ENCODE results near the gene CARS2.

The CARS2 gene

DNA sequence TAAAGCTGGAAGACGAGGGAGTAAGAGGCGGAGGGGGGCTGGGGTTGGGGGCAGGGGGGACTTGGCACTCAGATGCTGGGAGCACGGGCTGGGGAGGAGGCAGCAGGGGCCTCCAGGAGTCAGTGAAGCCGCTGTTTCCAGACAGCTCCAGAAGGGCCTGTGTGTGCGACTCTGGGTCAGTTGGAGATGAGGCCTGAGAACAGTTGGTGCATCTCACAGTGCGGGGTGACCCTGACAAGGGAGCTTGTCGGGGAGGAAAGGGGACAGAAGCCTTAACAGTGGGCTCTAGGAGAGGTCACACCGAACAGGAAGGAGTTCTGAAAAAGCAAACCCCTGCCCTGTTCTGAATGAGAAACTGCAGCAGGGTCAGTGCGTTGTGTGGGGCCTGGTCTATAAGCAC is 79.4 kb downstream of the CARS2 start:
- Mint-ChIP-seq H3K9me3 (no peaks in the 10 kb centered on the region), H3K36me3 (ENCODE audit: low read depth) (peaks cover 13% of the 10 kb centered on the region), H3K4me3 (no peak overlapping the region), H3K27me3 (ENCODE audit: low read depth) (no peaks in the 10 kb centered on the region), H3K27ac (peak overlapping the region; percentile 28), H3K4me1 (ENCODE audit: low read depth) (peaks cover 16% of the 10 kb centered on the region)
- no peak for DNase-seq (ENCODE audit: low spot score)

DNA sequence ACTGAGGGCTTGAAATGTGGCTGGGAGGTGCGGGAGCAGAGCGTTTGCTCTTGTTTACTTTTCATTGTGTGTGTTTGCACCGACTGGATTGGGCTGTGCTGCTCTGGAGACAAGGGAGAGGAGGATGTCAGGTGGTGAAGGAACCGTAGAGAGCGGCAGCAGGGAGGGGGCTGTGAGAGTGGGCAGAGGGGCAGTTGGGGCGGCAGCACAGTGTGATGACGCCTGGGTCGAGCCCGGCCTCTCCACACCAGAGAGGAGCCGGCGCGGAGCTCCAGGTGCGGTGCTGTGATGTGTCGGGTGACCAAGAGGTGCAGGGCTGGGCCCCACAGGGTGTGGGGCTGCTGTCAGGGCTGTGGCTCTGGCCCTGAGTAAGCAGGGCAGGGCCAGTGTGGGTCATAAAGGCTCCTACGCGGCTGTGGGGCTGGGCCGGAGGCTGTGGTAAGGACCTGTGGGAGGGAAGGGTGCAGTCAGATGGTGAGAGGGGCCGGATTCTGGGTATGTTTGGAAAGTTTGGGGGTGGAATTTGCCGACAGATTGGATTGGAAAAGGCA is 80.1 kb downstream of the CARS2 start:
- no peaks in the 10 kb centered on the region for H3K9me3 Mint-ChIP-seq
- H3K4me3 Mint-ChIP-seq = no peak overlapping the region
- H3K4me1 Mint-ChIP-seq (ENCODE audit: low read depth) = peaks cover 16% of the 10 kb centered on the region
- H3K27ac Mint-ChIP-seq = peak overlapping the region; percentile 28
- H3K27me3 Mint-ChIP-seq (ENCODE audit: low read depth) = no peaks in the 10 kb centered on the region
- no peak for DNase-seq (ENCODE audit: low spot score)
- H3K36me3 Mint-ChIP-seq (ENCODE audit: low read depth) = peaks cover 13% of the 10 kb centered on the region

DNA sequence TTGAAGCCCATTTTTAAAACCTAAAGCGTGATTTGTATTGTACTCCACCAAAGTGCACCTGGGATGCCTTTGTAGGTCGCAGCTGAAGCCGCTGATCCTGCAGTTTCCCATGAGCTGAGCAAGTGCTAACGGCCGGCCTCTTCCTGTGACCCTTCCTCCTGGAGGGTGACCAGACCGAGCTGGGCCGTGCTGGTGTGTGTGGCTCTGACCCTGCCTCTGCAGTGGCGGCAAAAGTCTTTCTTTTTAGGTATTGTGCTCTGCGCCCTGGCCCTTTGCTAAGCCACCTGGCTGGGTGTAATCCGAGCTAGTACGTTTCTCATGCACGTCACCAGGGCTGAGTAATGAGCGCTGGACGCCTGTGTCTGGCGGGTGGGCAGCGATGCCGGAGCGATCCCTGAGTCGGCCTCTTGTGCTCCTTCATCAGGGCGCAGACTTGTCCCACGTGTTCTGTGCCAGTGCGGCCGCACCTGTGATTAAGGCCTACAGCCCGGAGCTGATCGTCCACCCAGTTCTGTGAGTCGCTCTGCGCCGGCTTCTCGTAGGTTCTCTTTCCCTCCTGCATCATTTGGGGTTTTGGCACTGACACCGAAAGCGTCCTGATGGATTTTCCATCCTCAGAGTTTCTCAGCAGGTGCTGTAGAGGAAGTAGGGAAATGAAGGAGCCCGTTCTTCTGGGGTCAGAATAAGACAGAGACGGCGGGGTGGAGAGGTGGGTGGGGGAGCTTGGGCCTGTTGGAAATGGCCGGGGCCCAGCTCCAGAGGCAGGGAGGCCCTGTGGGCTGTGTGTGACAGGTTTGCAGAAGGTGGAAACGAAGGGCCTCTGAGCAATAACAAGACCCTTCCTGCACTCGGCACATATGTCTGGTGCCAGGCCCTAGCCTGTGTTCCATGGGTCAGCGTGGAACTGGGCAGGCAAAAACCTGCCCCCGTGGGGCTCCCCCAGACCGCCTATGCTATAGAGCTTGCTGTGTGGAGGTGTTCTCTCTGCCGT is 80.9 kb downstream of the CARS2 start:
- no peaks in the 10 kb centered on the region for H3K9me3 Mint-ChIP-seq
- peaks cover 13% of the 10 kb centered on the region for H3K36me3 Mint-ChIP-seq (ENCODE audit: low read depth)
- no peak for DNase-seq (ENCODE audit: low spot score)
- peaks cover 15% of the 10 kb centered on the region for H3K4me1 Mint-ChIP-seq (ENCODE audit: low read depth)
- H3K27me3 Mint-ChIP-seq (ENCODE audit: low read depth) = no peaks in the 10 kb centered on the region
- no peak overlapping the region for H3K27ac Mint-ChIP-seq
- H3K4me3 Mint-ChIP-seq = no peak overlapping the region

DNA sequence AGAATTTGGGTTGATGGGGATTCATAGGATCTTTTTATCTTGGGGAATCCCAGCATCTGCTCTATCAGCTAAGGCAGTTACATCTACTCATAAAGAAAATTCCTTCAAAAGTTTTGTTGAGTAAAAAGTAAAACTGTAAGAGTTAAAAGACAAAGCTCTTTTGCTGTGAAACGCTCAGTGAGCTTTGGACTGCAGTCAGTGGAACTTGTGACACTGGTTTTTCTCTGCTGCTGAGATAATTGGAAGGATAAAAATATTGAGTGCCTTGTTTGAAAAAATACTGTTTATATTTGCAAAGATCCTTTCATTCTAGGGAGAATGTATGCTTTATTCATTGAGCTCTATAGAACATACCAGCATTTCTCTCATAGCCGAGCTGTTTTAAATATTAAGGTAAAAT is 85.3 kb downstream of the CARS2 start:
- DNase-seq (ENCODE audit: low spot score) = no peak
- H3K9me3 Mint-ChIP-seq = no peaks in the 10 kb centered on the region
- H3K27ac Mint-ChIP-seq = no peak overlapping the region
- peaks cover 20% of the 10 kb centered on the region for H3K4me1 Mint-ChIP-seq (ENCODE audit: low read depth)
- peaks cover 6% of the 10 kb centered on the region for H3K36me3 Mint-ChIP-seq (ENCODE audit: low read depth)
- no peak overlapping the region for H3K4me3 Mint-ChIP-seq
- H3K27me3 Mint-ChIP-seq (ENCODE audit: low read depth) = no peaks in the 10 kb centered on the region

DNA sequence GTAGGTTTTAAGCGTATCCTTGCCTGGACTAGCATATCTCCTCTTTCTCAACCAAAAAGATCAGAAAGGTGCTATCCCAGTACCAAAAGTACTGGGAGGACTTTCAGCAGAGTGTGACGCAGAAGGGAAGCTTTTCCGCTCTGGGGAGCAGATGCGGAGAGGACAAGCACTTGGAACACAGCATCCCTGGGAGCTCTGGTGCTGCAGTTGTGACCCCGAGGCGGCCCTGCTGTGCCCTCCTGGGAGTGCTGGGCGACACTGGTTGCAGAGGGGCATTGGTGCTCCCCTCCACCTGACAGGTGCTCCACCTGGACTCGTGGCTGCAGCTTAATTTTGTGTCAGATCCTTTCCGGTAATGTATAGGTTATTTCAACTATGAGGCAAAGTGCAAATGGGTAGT is 87.1 kb downstream of the CARS2 start:
- H3K4me1 Mint-ChIP-seq (ENCODE audit: low read depth) = peaks cover 21% of the 10 kb centered on the region
- no peak overlapping the region for H3K27ac Mint-ChIP-seq
- H3K27me3 Mint-ChIP-seq (ENCODE audit: low read depth) = no peaks in the 10 kb centered on the region
- H3K36me3 Mint-ChIP-seq (ENCODE audit: low read depth) = peaks cover 9% of the 10 kb centered on the region
- no peak for DNase-seq (ENCODE audit: low spot score)
- no peaks in the 10 kb centered on the region for H3K9me3 Mint-ChIP-seq
- no peak overlapping the region for H3K4me3 Mint-ChIP-seq

DNA sequence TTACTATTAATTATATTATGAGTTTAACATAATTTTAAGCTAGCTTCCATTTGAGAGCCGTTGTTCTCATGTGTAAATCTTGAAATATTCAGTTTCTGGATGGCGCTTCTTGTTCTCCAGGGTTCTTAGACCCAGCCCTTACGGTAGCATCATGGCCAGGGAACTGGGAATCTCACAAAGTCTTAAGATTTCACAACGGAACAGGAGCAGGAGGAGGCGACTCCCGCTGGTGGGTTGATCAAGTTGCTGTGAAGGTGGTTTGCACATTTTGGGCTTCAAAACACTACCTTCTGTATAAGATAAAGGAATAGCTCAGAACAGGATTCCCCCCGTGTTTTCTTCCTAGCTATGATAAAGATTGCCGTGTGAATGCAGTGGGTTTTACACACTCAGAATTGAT is 87.7 kb downstream of the CARS2 start:
- H3K27me3 Mint-ChIP-seq (ENCODE audit: low read depth) = no peaks in the 10 kb centered on the region
- no peak overlapping the region for H3K27ac Mint-ChIP-seq
- peaks cover 21% of the 10 kb centered on the region for H3K4me1 Mint-ChIP-seq (ENCODE audit: low read depth)
- no peak for DNase-seq (ENCODE audit: low spot score)
- H3K4me3 Mint-ChIP-seq = no peak overlapping the region
- H3K9me3 Mint-ChIP-seq = peaks cover 3% of the 10 kb centered on the region
- peaks cover 9% of the 10 kb centered on the region for H3K36me3 Mint-ChIP-seq (ENCODE audit: low read depth)

DNA sequence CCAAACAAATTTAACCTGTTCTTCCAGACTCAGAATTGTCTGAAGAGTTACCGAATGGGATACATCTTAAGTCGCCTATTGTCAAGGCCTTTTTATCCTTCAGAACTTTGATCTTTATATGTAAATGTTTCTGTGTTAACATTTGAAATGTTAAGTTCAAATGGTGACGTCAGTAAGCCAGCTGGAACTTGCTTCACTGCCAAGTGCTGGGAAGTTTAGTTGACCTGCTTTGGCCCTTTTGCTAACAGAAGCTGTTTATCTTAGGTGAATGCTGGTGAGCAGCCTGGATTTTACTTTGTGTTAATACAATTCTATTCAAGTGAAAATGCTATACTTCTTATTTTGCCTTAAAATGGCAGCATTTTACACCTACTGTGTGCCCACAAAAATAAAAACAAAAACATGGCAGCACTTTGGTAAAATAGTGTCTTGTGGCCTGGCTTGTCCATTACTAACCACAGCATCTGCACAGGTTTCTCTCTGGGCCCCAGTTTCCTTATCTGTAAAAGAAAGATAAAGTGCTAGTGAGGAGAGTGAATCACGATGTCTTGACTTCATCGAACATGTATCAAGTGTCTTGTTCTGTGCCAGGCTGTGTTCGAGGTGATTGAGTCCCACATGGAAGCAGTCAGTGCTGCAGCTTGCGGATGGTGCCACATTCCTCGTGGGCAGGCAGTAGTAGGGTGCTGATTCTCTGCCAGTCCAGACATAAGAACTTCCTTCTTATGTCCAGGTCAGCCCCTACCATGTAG is 88.4 kb downstream of the CARS2 start:
- H3K4me3 Mint-ChIP-seq = peak overlapping the region; percentile 96
- H3K27ac Mint-ChIP-seq = no peak overlapping the region
- DNase-seq (ENCODE audit: low spot score) = no peak
- no peaks in the 10 kb centered on the region for H3K27me3 Mint-ChIP-seq (ENCODE audit: low read depth)
- peaks cover 21% of the 10 kb centered on the region for H3K4me1 Mint-ChIP-seq (ENCODE audit: low read depth)
- peaks cover 3% of the 10 kb centered on the region for H3K9me3 Mint-ChIP-seq
- H3K36me3 Mint-ChIP-seq (ENCODE audit: low read depth) = peaks cover 9% of the 10 kb centered on the region

DNA sequence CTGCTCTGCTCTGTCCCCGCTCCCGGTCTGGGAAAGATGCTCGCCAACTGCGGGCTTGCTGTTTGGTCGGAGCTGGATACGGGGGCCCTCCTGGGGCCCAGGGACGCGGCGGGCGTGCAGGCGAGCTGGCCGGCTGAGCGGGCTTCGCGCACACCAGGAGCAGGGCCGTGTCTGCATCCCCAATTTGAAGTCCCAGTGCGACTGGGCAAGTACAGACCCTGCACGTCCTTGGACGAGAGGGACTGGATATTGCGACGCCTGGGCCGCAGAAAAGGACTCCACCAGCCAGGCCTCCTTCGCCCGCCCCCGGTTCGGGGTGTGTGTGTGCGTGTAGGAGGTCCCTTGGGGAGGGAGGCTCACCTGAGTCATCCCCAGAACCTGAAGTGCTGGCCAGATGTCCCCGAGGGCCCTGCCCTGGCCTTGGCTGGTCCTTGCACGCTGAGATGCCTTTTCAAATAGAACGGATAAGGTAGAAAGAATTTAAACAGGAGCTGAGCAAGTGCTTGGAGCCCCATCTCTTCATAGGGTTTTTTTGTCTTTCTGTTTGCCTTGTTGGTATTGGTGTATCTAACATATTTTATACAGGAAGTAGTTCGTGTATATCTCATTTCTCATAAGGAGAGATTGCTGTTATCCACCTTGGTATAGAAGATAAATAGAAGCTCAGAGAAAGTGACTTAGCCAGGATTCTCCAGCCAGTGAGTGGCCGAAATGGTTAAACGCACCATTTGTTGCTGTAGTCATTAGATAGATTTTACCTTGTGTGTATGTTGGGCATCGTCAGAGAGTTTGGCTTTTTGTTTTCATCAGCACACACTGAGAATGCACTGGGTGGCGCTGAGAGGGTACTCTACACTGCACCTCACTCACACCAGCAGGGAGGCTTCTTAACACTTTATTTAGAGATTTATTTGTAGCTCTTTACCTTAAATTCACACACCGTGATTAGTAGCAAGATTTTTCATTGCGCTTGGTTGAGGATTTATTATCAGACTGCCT is 89.5 kb downstream of the CARS2 start:
- Mint-ChIP-seq H3K27ac (peak overlapping the region; percentile 87), H3K4me1 (ENCODE audit: low read depth) (peaks cover 23% of the 10 kb centered on the region), H3K4me3 (peak overlapping the region; percentile 96), H3K27me3 (ENCODE audit: low read depth) (peaks cover 2% of the 10 kb centered on the region), H3K36me3 (ENCODE audit: low read depth) (peaks cover 9% of the 10 kb centered on the region), H3K9me3 (peaks cover 3% of the 10 kb centered on the region)
- peak; percentile 55 for DNase-seq (ENCODE audit: low spot score)

DNA sequence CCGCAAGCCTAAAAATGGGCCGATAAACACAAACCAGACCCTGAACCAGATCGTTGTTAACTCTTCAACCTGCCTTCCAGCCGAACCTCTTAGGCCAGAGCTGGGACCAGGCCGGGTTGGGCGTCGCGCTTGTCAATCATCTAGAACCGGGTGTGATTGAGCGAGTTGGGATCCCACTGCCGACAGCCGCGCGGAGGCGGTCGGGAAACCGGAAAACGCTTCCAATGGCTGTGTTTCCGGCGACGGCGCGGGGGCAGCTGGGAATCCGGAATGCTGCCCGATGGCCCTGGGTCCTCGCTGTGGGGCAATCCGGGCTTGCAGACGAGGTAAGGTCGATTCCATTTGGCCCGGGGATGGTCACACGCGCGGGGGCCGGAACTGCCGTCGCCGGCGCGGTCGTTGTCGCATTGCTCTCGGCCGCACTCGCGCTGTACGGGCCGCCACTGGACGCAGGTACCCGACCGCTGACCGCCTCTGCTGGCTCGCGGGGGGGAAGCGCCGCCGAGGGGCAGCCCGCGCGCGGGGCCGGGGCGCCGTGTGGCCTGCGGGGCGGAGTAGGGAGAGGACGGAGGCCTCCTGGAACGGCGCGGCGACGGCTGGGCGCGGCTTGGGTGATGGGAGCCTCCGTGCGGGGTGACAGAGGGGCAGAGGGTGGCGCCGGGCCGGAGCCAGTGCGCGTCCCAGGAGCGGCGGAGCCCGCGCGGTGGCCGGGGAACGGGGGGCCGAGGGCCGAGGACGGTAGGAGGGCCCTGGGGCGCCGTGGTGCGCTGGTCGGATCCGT is 90.4 kb downstream of the CARS2 start, which contains the start of gene NAXD:
Gene NAXD (plus strand): TSS at position 224 of the 781 bp plus-strand sequence. CDS start 57 bp downstream, at position 281.
- peaks cover 9% of the 10 kb centered on the region for H3K36me3 Mint-ChIP-seq (ENCODE audit: low read depth)
- peaks cover 3% of the 10 kb centered on the region for H3K27me3 Mint-ChIP-seq (ENCODE audit: low read depth)
- H3K4me1 Mint-ChIP-seq (ENCODE audit: low read depth) = peaks cover 25% of the 10 kb centered on the region
- H3K9me3 Mint-ChIP-seq = peaks cover 3% of the 10 kb centered on the region
- DNase-seq (ENCODE audit: low spot score) = peak; percentile 81
- peak within 1 kb of the TSS; percentile 96 for H3K4me3 Mint-ChIP-seq
- H3K27ac Mint-ChIP-seq = peak within 1 kb of the TSS; percentile 95

DNA sequence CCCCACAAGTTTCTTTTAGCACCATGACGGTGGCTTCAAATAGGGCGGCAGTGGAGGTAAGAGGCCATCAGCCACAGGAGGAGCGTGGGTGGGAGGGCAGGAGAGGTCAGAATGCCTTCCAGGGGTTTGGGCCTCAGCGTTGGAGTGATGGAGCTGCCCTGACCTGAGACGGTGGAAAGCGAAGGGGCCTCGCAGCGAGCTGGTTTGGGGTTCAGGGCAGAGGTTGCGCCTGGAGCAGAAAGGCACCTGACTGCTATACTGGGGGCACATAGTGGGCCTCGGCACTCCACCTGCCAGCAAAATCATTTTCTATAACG is 91.0 kb downstream of the CARS2 start:
- H3K27ac Mint-ChIP-seq = peak overlapping the region; percentile 95
- peaks cover 9% of the 10 kb centered on the region for H3K36me3 Mint-ChIP-seq (ENCODE audit: low read depth)
- peaks cover 23% of the 10 kb centered on the region for H3K4me1 Mint-ChIP-seq (ENCODE audit: low read depth)
- peaks cover 3% of the 10 kb centered on the region for H3K9me3 Mint-ChIP-seq
- peak overlapping the region; percentile 96 for H3K4me3 Mint-ChIP-seq
- no peak for DNase-seq (ENCODE audit: low spot score)
- H3K27me3 Mint-ChIP-seq (ENCODE audit: low read depth) = peaks cover 3% of the 10 kb centered on the region

DNA sequence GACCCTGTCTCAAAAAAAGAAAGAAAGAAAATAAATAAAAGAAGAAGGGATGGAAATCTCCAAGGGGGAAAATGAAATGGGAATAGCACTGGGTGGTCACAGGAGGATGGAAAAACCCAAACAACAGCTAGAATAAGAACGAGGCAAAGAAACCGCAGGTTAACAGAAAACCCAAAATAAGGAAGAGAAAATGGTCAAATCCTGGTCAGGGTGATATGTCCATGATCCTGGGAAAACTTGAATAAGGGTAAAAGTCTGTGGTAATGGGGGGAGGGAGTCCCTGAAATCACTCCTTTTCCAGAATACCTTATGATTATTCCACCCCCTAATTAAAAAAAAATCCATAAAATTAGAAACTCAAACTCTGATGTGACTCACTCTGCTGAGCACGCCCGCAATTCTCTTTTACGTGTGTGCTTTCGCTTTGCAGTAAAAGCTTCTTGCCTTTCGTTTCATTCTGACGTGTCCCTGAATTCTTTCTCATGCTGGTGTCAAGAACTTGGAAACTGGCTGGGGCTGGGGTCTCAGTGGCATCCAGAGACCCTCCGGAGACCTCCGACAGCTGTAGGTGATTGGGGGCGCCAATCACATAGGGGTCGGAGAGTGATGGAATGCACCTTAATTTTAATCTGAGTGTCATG is 94.8 kb downstream of the CARS2 start:
- Mint-ChIP-seq H3K4me3 (peak overlapping the region; percentile 52), H3K36me3 (ENCODE audit: low read depth) (peaks cover 3% of the 10 kb centered on the region), H3K9me3 (peaks cover 3% of the 10 kb centered on the region), H3K27ac (peak overlapping the region; percentile 17), H3K4me1 (ENCODE audit: low read depth) (peaks cover 5% of the 10 kb centered on the region), H3K27me3 (ENCODE audit: low read depth) (peaks cover 3% of the 10 kb centered on the region)
- no peak for DNase-seq (ENCODE audit: low spot score)

DNA sequence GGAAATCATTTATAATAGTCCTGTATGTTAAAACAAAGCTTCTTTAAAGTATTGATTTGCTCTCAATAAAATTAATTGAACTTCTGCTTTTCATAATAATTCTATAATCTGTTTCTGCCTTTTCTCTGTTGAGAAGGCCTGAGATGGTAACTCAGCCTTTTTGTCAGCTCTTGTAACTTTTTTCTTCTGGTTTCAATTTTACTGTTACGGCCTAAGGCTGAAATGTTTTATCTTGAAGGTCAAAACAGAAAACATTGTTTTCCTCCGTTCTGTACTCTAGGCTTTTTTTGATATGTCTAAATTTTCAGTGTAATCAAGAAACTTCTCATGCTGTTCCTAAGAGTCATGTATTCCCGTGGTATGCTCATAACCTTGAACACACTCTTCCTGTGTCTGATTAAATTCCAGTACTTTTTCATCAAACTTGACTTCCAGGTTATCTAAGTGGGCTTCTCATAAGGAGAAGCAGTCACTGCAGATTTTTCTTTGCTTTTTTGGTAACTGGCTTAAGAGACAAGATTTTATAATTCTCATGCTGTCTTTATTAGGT is 98.2 kb downstream of the CARS2 start:
- no peak overlapping the region for H3K4me3 Mint-ChIP-seq
- peaks cover 9% of the 10 kb centered on the region for H3K27me3 Mint-ChIP-seq (ENCODE audit: low read depth)
- H3K9me3 Mint-ChIP-seq = no peaks in the 10 kb centered on the region
- no peaks in the 10 kb centered on the region for H3K36me3 Mint-ChIP-seq (ENCODE audit: low read depth)
- H3K27ac Mint-ChIP-seq = no peak overlapping the region
- peaks cover 4% of the 10 kb centered on the region for H3K4me1 Mint-ChIP-seq (ENCODE audit: low read depth)
- no peak for DNase-seq (ENCODE audit: low spot score)
